ENCODE measurements around the gene PSD2.

DNA sequence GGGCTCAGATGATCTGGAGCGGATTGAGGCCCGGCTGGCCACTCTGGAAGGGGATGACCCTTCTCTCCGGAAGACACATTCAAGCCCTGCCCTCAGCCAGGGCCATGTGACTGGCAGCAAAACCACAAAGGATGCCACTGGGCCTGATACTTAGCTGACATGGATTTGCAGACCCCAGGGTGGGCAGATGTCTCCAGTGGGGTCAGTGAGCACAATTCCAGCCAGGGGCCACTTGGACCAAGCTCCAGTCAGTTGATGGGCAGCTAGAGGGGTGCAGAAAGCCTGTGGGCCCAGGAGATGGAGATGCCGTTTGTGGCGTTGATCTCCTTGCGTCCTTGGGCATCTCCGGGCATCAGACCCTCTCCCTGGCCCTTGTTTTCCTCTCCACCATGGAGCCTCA is 46.7 kb downstream of the PSD2 start:
- TF ChIP-seq, protein P1, sequence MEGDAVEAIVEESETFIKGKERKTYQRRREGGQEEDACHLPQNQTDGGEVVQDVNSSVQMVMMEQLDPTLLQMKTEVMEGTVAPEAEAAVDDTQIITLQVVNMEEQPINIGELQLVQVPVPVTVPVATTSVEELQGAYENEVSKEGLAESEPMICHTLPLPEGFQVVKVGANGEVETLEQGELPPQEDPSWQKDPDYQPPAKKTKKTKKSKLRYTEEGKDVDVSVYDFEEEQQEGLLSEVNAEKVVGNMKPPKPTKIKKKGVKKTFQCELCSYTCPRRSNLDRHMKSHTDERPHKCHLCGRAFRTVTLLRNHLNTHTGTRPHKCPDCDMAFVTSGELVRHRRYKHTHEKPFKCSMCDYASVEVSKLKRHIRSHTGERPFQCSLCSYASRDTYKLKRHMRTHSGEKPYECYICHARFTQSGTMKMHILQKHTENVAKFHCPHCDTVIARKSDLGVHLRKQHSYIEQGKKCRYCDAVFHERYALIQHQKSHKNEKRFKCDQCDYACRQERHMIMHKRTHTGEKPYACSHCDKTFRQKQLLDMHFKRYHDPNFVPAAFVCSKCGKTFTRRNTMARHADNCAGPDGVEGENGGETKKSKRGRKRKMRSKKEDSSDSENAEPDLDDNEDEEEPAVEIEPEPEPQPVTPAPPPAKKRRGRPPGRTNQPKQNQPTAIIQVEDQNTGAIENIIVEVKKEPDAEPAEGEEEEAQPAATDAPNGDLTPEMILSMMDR (IDR thresholded peaks at IDR 0.05): no peak
- no peak for TF ChIP-seq POLR2A (IDR thresholded peaks at IDR 0.05)
